Measurements from ENCODE around the gene HCK.

The HCK gene

GRCh38 chr20:32078791-32079190, 26.7 kb downstream of the HCK start:
- FAIRE-seq (no peak), DNase-seq (ENCODE audit: insufficient read length, low spot score) (no peak)
- no peak for TF ChIP-seq CTCF (IDR thresholded peaks at IDR 0.05; ENCODE audit: insufficient read depth, missing control alignments)

GRCh38 chr20:32079655-32080109, 27.6 kb downstream of the HCK start:
- FAIRE-seq (no peak), DNase-seq (ENCODE audit: insufficient read length, low spot score) (no peak)
- TF ChIP-seq CTCF (IDR thresholded peaks at IDR 0.05; ENCODE audit: insufficient read depth, missing control alignments), result no peak

GRCh38 chr20:32080783-32081182, 28.7 kb downstream of the HCK start:
- TF ChIP-seq CTCF (IDR thresholded peaks at IDR 0.05; ENCODE audit: insufficient read depth, missing control alignments), result no peak
- no peak for FAIRE-seq

GRCh38 chr20:32083469-32083868, 31.4 kb downstream of the HCK start:
- FAIRE-seq (no peak), DNase-seq (ENCODE audit: insufficient read length, low spot score) (no peak)
- no peak for TF ChIP-seq CTCF (IDR thresholded peaks at IDR 0.05; ENCODE audit: insufficient read depth, missing control alignments)

More at GRCh38 chr20:32080783-32081182, 28.7 kb downstream of the HCK start:
- DNase-seq (ENCODE audit: insufficient read length, low spot score), result no peak

GRCh38 chr20:32087070-32087469, 35.0 kb downstream of the HCK start:
- peak; percentile 0 for DNase-seq (ENCODE audit: insufficient read length, low spot score)
- no peak for TF ChIP-seq CTCF (IDR thresholded peaks at IDR 0.05; ENCODE audit: insufficient read depth, missing control alignments)
- FAIRE-seq, result no peak

GRCh38 chr20:32088759-32089158, 36.7 kb downstream of the HCK start:
- FAIRE-seq (no peak), DNase-seq (ENCODE audit: insufficient read length, low spot score) (no peak)

More at GRCh38 chr20:32088759-32089158, 36.7 kb downstream of the HCK start:
- TF ChIP-seq CTCF (IDR thresholded peaks at IDR 0.05; ENCODE audit: insufficient read depth, missing control alignments), result no peak

Measured in D721Med (cell line).